Transverse colon (tissue), 4 donors: ENCODE results near the gene RPL41.

Experiments used
- EP300 ChIP-seq: sonication (generic); formaldehyde crosslinking; IDR thresholded peaks from one replicate; pipeline ENCODE4 v1.6.1; 2017; ENCODE audit warnings: antibody characterized with exemption, low read depth
- POLR2A ChIP-seq: fragments of 450-650 bp; IDR thresholded peaks from one replicate; pipeline ENCODE4 v1.6.1; 2016; ENCODE audit warnings: antibody characterized with exemption, mild to moderate bottlenecking, moderate library complexity
- POLR2AphosphoS5 ChIP-seq, 3 donors: sonication (generic); formaldehyde crosslinking; IDR thresholded peaks; one replicate each; pipeline ENCODE4 v1.6.1; 2016; ENCODE audit warnings: antibody characterized with exemption in 3 of 3
- TF ChIP-seq, protein P1 (sequence below), 5 experiments: fragments of 200-600 bp in 3 of 5; fragments of 450-650 bp in 2 of 5; sonication (generic) in 3 of 5; IDR thresholded peaks; 1 replicate in 2 of 5; 2 replicates in 3 of 5; pipeline ENCODE4 v1.5.1; 2016 to 2017; ENCODE audit warnings: antibody characterized with exemption in 5 of 5, inconsistent platforms in 3 of 5, mild to moderate bottlenecking in 2 of 5, moderate library complexity in 1 of 5

GRCh38 chr12:56158029-56158925 lies 41.8 kb downstream of the RPL41 start, which contains the start of gene MYL6:
- TF ChIP-seq, protein P1, sequence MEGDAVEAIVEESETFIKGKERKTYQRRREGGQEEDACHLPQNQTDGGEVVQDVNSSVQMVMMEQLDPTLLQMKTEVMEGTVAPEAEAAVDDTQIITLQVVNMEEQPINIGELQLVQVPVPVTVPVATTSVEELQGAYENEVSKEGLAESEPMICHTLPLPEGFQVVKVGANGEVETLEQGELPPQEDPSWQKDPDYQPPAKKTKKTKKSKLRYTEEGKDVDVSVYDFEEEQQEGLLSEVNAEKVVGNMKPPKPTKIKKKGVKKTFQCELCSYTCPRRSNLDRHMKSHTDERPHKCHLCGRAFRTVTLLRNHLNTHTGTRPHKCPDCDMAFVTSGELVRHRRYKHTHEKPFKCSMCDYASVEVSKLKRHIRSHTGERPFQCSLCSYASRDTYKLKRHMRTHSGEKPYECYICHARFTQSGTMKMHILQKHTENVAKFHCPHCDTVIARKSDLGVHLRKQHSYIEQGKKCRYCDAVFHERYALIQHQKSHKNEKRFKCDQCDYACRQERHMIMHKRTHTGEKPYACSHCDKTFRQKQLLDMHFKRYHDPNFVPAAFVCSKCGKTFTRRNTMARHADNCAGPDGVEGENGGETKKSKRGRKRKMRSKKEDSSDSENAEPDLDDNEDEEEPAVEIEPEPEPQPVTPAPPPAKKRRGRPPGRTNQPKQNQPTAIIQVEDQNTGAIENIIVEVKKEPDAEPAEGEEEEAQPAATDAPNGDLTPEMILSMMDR (IDR thresholded peaks at IDR 0.05) = no peak
- TF ChIP-seq EP300 (no peak), POLR2A (peak; percentile 100), POLR2AphosphoS5 (IDR thresholded peaks at IDR 0.05) (peak; percentile 100)
